Thyroid gland (tissue), 4 donors: ENCODE data around the gene GMPR. TPM values are rescaled to one million over a fixed set of nuclear protein-coding genes. Genes with fewer than 3 reads are reported as not detected.

Experiments
- DNase-seq, 2 donors: peaks; one replicate each; pipeline ENCODE4 v3.0.0-alpha.2; 2019
- H3K27ac ChIP-seq, 3 donors: fragments of 200-600 bp; sonication (generic); 1 replicate in 2 of 3; 2 replicates in 1 of 3; pipeline ENCODE4 v1.5.1; 2016 to 2019; ENCODE audit warnings: mild to moderate bottlenecking in 1 of 3, moderate library complexity in 1 of 3
- H3K27me3 ChIP-seq: fragments of 200-600 bp; sonication (generic); one replicate; pipeline ENCODE4 v1.5.1; 2019
- H3K36me3 ChIP-seq, 2 donors: fragments of 200-600 bp; sonication (generic); one replicate each; pipeline ENCODE4 v1.5.1; 2016 to 2019
- H3K4me1 ChIP-seq, 2 donors: fragments of 200-600 bp; sonication (generic); one replicate each; pipeline ENCODE4 v1.5.1; 2017 to 2019
- H3K4me3 ChIP-seq, 3 donors: fragments of 200-600 bp; sonication (generic); replicated peaks in 1 of 3; 1 replicate in 2 of 3; 2 replicates in 1 of 3; pipeline ENCODE4 v1.5.1; 2016; ENCODE audit warnings: mild to moderate bottlenecking in 1 of 3
- H3K9me3 ChIP-seq: fragments of 200-600 bp; sonication (generic); one replicate; pipeline ENCODE4 v1.5.1; 2017
- POLR2A ChIP-seq, 2 donors: fragments of 450-650 bp; IDR thresholded peaks; one replicate each; pipeline ENCODE4 v1.6.1; 2017; ENCODE audit warnings: antibody characterized with exemption in 2 of 2, mild to moderate bottlenecking in 2 of 2, moderate library complexity in 1 of 2
- WGBS, 2 donors: methylation state at CpG; one replicate each; pipeline ENCODE4 v1.1.5; 2017; 5-methylcytosine and 5-hydroxymethylcytosine counted together
- intact Hi-C: fragments of 100-400 bp; cut with DNase I; formaldehyde crosslinking; loops from one replicate; pipeline ENCODE4 v1.15.1; 2023
- total RNA-seq, 4 donors: library from RNA; depleted of rRNA; stranded (reverse); fragments of >200 nt; gene quantifications; one replicate each; pipeline ENCODE4 v1.2.3, GENCODE V29; 2016
- TF ChIP-seq, protein P1 (sequence below), 6 experiments: fragments of 200-600 bp in 3 of 6; fragments of 450-650 bp in 3 of 6; sonication (generic) in 3 of 6; IDR thresholded peaks; one replicate each; pipeline ENCODE4 v1.5.1; 2016 to 2019; ENCODE audit warnings: antibody characterized with exemption in 6 of 6, mild to moderate bottlenecking in 2 of 6, inconsistent platforms in 1 of 6, moderate library complexity in 1 of 6

Gene GMPR
- total RNA-seq, 4 donors from 2014 or later: 2.8 to 10.8 (median 3.3) TPM

DNA sequence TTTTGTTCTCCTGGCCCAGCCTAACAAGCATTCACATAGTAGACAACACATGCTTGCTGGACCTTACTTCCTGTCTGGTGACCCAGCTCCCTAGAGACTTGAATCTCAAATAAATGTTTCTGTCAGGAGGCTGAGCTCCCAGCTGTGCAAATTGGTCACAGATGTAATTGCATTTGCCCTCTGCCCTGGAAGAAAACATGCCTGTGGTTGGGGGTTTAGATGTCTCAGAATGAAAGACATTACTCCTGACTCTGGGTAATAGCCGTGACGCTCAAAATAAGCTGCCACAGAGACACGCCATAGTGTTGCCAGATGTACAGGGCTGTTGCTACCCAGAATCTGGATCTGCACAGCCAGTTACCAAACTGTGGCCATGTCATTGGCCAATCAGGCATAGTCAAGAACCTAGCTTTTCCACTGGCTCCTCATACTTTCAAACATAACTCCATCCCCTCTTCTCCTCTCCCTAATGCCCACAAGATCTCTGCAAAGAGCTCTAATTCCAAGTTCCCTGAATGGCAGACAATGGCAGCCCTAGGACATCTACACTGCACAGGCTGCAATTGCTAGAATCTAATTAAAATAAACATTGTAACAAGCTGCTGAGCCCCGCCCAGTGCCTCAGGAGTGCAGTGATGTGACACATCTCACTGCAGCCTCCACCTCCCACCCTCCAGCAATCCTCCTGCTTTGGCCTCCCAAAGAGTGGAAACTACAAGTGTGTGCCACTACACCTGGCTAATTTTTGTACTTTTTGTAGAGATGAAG lies 32.8 kb upstream of the GMPR start:
- H3K27ac ChIP-seq: no peak overlapping the region
- no peak for DNase-seq
- peaks cover 0 to 2% of the 10 kb centered on the region in 2 donors for H3K4me1 ChIP-seq
- H3K9me3 ChIP-seq: no peaks in the 10 kb centered on the region
- H3K27me3 ChIP-seq: no peaks in the 10 kb centered on the region
- no peaks in the 10 kb centered on the region for H3K36me3 ChIP-seq
- intact Hi-C loops: loop anchor here (5.0 kb wide), 1 partner anchor 513 kb away; no protein-coding TSS in a partner anchor
- WGBS, 2 donors: 75 to 80% methylated on average over 4 of the region's 4 CpGs
- TF ChIP-seq, protein P1, sequence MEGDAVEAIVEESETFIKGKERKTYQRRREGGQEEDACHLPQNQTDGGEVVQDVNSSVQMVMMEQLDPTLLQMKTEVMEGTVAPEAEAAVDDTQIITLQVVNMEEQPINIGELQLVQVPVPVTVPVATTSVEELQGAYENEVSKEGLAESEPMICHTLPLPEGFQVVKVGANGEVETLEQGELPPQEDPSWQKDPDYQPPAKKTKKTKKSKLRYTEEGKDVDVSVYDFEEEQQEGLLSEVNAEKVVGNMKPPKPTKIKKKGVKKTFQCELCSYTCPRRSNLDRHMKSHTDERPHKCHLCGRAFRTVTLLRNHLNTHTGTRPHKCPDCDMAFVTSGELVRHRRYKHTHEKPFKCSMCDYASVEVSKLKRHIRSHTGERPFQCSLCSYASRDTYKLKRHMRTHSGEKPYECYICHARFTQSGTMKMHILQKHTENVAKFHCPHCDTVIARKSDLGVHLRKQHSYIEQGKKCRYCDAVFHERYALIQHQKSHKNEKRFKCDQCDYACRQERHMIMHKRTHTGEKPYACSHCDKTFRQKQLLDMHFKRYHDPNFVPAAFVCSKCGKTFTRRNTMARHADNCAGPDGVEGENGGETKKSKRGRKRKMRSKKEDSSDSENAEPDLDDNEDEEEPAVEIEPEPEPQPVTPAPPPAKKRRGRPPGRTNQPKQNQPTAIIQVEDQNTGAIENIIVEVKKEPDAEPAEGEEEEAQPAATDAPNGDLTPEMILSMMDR (IDR thresholded peaks at IDR 0.05): no peak
- TF ChIP-seq POLR2A (IDR thresholded peaks at IDR 0.05): no peak
- no peak overlapping the region for H3K4me3 ChIP-seq

DNA sequence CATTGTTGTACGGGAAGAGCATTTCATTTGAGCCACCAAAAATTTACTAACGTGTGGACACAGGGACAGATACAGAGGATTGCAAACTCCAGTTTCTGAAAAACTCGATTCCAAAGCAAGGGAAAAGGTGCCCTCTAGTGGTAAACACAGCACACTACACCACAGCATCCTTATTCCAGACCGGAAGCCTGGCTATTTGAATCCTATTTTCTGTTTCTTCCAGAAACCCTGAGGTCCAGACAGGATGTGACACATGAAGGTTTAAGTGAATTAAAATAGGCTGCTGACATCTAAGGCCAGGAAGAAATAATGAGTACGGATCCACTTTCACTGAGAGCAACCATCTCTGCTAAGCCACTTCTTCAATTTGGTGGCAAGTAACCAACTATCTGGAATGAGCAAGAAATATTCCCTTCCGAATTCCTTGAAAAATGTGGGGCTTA lies 31.8 kb upstream of the GMPR start:
- peak; percentile 60 to 66 for DNase-seq
- Histone ChIP-seq H3K4me3 (no peak overlapping the region), H3K9me3 (no peaks in the 10 kb centered on the region), H3K36me3 (no peaks in the 10 kb centered on the region), H3K27me3 (no peaks in the 10 kb centered on the region), H3K27ac (no peak overlapping the region), H3K4me1 (no peaks in the 10 kb centered on the region)
- 8% methylated on average over 6 of the region's 6 CpGs for WGBS, 2 donors
- no peak for TF ChIP-seq POLR2A (IDR thresholded peaks at IDR 0.05)
- TF ChIP-seq, protein P1 (IDR thresholded peaks at IDR 0.05): peak; percentile 84 to 96 (median 94)
- intact Hi-C loops: loop anchor here (5.0 kb wide), 1 partner anchor 514 kb away; no protein-coding TSS in a partner anchor

DNA sequence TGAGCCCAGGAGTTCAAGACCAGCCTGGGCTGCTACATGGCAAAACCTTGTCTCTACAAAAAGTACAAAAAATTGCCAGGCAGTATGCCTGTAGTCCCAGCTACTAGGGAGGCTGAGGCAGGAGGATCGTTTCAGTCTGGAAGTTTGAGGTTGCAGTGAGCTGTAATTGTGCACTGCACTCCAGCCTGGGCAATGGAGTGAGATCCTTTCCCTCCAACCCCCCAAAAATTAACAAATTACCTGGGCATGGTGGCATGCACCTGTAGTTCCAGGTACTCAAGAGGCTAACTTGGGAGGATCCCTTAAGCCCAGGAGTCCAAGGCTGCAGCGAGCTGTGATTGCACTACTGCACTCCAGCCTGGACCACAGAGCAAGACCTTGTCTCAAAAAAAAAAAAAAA lies 29.4 kb upstream of the GMPR start:
- TF ChIP-seq, protein P1 (IDR thresholded peaks at IDR 0.05): no peak
- no peak for TF ChIP-seq POLR2A (IDR thresholded peaks at IDR 0.05)
- H3K9me3 ChIP-seq: no peaks in the 10 kb centered on the region
- no peak overlapping the region for H3K27ac ChIP-seq
- DNase-seq: no peak
- no peak overlapping the region for H3K4me3 ChIP-seq
- H3K4me1 ChIP-seq: no peaks in the 10 kb centered on the region
- H3K36me3 ChIP-seq: no peaks in the 10 kb centered on the region
- intact Hi-C loops: loop anchor here (5.0 kb wide), 1 partner anchor 517 kb away; no protein-coding TSS in a partner anchor
- 73 to 85% methylated on average over 2 of the region's 2 CpGs for WGBS, 2 donors
- H3K27me3 ChIP-seq: no peaks in the 10 kb centered on the region

DNA sequence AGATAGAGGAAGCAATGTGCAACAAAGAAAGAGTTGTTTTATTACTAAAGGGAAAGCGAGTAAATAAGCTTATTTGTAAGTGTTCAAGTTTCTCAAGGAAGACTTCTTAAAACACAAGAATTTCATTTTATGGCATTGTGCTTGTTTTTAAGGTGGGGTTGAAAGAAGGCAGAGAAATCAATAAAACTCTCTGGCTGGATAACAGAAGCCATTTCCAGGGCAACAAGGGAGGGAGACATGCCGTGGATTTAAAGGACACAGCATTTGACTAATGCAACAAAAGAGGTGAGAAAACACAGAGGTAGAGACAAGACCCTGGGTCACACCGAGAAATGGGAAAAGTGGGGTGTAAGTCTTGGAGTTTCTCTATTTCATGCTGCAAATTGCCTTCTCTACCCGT lies 28.8 kb upstream of the GMPR start:
- no peaks in the 10 kb centered on the region for H3K27me3 ChIP-seq
- no peaks in the 10 kb centered on the region for H3K36me3 ChIP-seq
- H3K9me3 ChIP-seq: no peaks in the 10 kb centered on the region
- DNase-seq: no peak
- TF ChIP-seq, protein P1 (IDR thresholded peaks at IDR 0.05): no peak
- no peak for TF ChIP-seq POLR2A (IDR thresholded peaks at IDR 0.05)
- WGBS, 2 donors: 80 to 81% methylated on average over 4 of the region's 4 CpGs
- no peak overlapping the region for H3K27ac ChIP-seq
- H3K4me3 ChIP-seq: no peak overlapping the region
- no peaks in the 10 kb centered on the region for H3K4me1 ChIP-seq
- intact Hi-C loops: loop anchor here (5.0 kb wide), 1 partner anchor 517 kb away; no protein-coding TSS in a partner anchor

DNA sequence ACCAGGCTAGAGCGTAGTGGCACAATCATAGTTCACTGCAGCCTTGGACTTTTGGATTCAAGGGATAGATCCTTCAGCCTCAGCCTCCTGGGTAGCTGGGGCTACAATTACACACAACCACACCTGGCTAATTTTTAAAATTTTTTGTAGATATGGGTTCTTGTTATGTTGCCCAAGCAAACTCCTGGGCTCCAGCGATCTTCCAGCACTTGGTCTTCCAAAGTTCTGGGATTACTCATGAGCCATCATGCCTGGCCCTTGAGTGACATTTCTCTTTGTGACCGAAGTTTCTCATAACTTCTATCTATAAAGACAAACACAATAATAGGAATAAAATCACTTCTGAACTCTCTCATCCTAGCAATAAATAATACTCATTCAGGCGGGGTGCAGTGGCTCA lies 26.1 kb upstream of the GMPR start:
- DNase-seq: no peak
- peaks cover 0 to 5% of the 10 kb centered on the region in 2 donors for H3K4me1 ChIP-seq
- intact Hi-C loops: no loop called here

More for the DNA sequence above, 26.1 kb upstream of the GMPR start:
- Histone ChIP-seq H3K36me3 (no peaks in the 10 kb centered on the region), H3K27me3 (no peaks in the 10 kb centered on the region), H3K4me3 (no peak overlapping the region), H3K9me3 (no peaks in the 10 kb centered on the region), H3K27ac (no peak overlapping the region)
- TF ChIP-seq, protein P1 (IDR thresholded peaks at IDR 0.05): no peak
- TF ChIP-seq POLR2A (IDR thresholded peaks at IDR 0.05): no peak
- WGBS, 2 donors: 98 to 100% methylated on average over 4 of the region's 4 CpGs
